Forelimb muscle (tissue), 1 donor: ENCODE measurements around the gene BTRC. TPM values are rescaled to one million over a fixed set of nuclear protein-coding genes. Genes with fewer than 3 reads are reported as not detected.

Source experiments
- DNase-seq: peaks from one replicate; pipeline ENCODE4 v3.0.0-alpha.2; 2013; ENCODE audit warnings: low read depth
- polyA plus RNA-seq: library from polyadenylated mRNA; unstranded; fragments of 120-200 nt; gene quantifications from one replicate; pipeline ENCODE4 v1.2.1, GENCODE V29; 2013; ENCODE audit not compliant: insufficient read length

BTRC gene
- polyA plus RNA-seq, 1 donor: 24.9 TPM

DNA sequence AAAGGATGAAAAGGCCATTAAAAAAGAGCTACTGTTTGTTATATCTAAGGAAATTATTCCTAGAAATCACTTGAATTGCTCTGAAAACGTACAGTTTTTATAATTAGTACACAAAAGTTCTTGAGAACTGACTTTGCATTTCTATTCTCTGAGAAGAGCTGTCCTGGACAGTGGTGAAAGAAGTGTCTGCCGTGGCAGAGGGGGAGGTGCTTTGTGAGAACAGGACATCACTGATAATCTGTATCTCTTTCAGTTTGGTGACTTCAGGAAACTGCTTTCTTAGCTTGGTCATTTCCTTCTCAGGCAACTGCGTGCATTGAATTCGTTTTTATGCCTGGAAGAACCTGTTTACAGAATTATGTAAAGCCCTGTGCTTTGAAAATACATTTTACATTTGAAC, 182.0 kb downstream of the BTRC start:
- DNase-seq: no peak

DNA sequence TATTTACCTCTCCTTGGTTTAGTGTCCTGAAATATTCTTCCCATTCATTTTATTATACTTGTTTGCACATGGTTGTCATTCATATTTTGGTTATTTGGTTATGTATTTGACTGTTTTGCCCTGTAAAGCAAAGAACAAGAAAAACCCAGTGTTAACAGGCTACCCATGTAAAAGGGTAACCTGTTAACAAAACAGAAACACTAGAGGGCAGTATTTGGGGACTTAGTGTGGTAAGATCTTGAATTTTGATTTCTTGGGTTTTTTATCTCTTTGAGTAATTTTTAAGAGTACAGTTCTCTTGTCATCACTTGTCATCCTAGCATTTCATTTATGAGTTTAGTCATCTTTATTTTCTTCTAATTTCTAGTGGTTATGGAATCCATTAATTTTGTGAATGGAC, 182.8 kb downstream of the BTRC start:
- no peak for DNase-seq

DNA sequence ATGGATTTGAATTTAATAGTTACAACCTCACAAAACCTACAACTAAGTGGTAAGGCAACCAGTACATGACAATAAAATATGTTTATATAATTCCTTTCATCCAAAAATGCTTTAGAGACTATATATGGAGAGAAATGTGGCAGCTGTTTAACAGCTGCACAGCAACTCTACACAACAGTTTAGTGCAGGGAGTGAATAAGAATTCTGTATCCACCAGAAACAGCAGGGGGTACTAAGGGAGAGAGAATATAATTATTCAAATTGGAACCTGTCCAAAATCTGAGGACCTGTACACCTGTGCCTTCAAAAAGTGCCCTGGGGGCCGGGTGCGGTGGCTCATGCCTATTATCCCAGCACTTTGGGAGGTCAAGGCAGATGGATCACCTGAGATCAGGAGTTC, 184.5 kb downstream of the BTRC start:
- no peak for DNase-seq

DNA sequence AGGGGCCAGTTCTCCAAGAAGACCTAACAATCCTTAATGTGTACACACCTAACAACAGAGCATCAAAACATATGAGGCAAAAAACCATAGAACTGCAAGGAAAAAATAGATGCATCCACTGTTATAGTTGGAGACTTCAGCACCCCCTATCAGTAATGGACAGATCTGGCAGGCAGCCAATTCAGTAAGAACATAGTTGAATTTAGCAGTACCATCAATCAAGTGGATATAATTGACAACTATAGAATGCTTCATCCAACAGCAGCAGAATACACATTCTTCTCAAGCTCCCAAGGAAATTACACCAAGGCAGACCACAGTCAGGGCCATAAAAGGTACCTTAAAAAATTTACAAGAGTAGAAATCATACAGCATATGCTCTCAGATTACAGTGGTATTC, 191.9 kb downstream of the BTRC start:
- no peak for DNase-seq

DNA sequence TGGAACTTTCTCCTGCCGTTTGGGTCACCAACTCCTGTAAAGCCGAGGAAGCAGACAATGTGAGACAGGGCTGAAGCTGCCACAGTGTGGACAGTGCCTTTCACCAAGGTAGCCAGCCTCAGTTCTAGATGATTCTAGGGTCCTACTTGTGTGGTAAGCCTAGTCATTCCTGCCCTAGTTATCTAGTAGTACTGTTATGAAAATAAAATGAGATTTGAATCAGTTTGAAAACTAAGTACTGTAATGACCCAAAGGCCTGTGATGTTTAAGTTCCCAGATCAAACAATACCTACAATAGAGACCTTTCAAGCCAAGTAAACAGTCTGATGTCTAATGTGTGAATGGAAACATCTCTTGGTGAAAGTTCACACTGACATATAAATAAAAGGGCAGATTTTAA, 197.0 kb downstream of the BTRC start:
- no peak for DNase-seq

DNA sequence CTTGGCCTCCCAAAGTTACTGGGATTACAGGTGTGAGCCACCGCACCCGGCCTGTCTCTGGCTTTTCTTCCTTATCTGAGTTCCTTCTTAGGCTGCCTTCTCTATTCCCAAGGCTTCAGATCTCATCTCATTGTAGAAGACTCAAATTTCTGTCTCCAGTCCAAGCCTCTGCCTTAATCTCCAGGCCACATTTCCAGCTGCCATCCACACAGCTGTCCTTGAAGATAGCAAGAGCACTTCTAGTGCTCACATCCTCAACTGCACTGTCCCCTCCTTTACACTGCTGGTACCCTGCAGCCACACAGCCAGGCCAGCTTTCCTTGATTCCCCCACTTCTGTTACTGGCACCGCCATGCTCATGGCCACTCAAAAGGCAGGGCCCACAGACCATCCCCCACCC, 198.5 kb downstream of the BTRC start:
- no peak for DNase-seq

DNA sequence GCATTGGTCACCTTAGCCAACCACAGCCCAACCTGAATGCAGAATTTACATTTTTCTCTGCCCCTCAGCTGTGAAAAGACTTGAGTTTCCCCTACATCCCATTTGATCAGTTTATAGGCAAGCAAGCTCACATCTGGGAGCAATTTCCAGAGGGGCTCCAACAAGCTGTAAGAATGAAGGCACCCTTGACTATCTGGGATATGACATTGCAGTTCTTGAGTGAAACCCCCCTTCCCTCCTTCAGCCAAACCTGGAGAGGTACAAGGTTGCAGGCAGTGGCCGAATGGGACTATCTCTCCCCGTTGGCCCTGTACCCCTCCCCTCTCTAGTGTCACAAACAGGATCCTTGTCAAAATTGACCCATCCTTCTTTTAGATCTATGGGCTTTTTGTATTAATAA, 203.6 kb downstream of the BTRC start:
- DNase-seq: no peak

DNA sequence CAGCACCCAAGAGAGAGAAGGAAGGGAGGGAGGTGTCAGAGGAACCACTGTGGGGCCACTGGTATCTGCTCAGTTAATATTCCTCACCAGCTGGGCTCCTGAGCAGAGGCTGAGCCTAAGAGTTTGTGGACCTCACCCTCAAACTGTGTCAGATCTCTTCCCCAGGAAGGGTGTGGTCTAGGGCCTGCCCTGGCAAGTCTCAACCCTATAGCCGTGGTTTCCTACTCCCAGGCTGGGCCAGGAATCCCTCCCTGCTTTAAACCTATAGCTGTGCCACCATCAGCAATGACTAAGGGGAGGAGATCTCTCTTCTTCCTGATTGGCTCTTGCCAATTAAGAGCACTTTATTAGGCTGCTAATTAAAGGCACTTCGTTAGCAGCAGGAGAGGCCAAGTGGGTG, 204.2 kb downstream of the BTRC start:
- DNase-seq: no peak

DNA sequence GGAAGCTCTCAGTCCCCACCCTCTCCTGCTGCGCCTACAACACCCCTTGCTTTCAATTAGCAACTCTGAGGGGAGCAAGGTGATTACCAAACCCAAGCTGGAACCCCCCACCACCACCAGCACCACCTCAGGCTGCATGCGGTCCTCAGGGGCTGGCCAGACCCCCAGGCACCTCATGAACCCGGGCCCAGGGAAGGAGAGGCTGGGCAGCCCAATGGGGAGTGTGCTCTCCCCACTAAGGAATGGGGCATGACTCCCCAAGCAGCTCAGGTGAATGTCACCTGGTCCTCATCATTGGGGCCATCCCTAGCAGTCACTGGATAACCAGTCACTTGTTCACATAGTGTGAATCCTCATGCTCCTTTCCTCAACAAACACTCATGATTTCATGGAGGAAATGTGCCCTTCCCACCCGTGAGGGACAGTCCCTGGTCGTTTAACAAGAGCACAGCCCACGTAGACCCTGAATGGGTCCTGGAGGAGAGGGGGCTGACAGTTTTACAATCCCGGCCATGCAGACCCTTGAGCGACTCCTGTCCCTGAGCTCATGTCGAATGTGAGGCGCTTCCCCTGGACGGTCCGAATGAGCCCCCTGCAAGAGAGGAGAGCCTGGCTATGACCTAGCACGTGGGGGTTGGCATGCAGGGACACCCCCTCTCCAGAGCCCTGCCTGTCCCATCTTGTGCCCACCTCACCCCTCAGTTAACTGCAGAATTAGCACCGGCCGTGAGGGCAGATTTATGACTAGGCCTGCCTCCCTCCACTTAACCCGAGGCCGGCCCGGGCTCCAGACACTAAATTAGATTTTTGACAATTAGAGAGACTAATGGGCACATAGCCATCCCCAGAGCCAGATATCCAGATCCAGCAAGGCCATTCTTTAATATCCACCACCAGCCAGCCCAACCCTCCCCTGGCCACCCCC, 205.0 kb downstream of the BTRC start:
- no peak for DNase-seq

DNA sequence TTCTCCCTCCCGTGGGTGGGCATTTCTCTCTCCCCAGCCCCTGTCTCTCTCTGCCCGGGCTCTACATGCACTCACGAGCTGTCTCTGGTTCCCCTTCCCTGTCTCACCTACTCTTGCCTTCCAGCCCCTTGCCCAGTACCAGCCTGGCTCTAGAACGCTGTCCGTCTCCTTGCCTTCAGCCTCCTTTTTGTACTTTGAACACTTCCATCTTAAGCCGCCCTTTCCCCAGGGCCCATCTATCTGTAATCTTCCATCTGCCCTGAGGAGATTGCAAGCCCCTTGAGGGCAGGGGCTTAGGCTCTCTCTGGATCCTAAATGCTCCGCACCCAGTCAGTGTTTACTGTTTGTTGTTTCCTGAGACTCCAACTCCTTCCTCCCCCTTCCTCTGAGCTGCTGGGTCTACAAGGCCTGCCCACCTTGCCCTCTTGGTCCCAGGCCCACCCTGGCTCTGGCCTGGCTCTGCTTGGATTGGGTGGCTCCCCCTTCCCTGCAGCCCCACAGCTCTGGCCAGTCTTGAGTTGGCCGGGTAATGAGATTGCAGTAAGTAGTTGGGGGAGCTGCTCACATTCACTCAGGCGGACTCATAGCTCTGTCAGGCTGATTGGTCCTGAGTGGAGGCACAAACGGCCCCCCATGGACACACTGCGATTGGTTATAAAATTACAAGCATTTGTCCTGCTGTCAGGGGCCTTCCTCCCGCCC, 205.8 kb downstream of the BTRC start:
- no peak for DNase-seq

DNA sequence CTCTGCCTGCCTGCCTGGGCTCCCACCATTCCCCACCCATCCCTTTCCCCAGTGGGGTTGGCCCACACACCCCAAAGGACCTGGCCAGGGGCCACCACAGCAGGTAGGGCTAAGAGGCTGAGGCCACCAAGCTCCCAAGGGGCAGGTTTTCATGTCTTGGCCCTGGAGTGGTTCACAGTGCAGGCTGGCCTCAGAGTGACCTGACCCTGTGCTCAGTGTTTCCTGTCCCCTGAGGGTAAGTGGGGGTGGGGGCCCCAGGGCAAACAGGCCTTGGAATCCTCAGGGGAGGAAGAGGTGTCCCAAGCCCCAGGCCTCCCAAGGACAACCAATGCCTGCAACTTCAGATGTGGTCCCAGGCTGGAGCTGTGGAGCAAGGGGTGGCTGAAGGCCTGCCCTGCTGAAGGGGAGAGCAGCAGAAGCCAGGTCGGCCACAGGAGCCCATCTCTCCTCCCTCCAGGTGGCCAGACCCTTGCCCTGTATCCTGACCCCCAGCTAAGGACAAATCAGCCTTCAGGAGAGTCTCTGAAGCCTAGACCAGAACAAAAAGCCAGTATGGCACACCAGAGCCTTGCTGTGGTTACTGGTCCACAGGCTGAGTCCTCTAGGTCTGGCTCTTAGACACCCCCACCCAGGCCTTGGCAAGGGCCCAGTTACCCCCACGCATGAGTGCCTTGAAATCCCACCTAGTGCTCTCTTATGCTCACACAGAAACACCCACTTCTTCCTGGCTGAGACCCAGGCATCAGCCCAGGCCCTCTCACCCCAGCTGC, 206.5 kb downstream of the BTRC start:
- no peak for DNase-seq

DNA sequence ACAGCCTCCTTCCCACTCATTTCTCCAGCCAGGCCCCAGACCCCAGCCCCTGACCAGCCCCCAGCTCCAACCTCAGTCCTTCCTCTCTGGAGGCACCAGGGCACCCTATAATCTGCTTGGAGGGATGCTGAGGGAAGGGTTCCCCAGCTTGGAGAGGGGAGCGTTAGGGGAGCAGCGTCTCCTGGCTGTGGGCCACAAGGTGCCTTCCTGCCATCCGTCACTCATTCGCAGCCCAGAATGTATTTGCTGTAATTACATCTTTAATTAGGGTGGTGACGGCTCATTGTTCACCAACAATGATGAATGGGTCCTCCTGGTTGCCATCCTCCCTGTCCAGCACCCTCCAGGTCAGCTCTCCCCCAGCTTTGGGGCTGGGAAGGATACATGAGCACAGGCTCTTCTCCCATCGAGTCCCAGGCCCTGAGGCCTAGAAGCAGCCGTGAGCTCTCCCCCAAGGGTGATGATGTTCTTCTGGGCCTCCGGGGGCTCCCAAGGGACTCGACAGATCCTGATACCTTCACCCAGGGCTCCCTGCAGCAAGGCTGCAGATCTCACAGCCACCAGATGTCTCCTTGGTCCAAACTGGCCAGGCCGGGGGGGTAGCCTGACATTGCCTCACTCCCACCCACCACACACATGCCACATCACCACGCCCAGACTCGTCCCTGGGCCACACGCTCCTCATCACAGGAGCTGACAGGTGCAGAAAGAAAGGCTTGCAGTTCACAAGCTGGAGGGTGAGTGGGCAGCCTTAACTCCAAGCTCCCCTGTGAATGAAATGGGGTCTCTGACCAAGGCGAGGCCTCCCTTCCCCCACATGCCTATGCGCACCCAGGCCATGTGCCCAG, 207.3 kb downstream of the BTRC start:
- DNase-seq: no peak

DNA sequence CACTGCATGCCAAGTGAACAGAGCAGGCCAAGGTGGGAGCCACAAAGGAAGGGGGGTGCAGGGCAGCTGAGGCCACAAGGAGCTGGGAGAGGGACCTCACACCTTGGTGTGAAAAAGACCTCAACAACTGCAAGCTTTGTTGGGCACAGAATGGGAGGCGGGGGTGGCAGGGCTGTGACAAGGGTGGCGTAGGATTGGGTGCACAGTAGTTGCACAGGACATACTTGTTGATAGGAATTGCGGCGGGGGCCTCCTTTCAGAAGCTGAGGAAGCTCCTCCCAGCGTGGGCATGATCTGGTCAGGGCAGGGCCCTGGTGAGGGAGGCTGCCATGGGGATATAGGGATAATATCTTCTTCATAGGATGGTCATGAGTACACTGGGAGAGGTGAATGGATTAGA, 208.3 kb downstream of the BTRC start:
- DNase-seq: no peak

DNA sequence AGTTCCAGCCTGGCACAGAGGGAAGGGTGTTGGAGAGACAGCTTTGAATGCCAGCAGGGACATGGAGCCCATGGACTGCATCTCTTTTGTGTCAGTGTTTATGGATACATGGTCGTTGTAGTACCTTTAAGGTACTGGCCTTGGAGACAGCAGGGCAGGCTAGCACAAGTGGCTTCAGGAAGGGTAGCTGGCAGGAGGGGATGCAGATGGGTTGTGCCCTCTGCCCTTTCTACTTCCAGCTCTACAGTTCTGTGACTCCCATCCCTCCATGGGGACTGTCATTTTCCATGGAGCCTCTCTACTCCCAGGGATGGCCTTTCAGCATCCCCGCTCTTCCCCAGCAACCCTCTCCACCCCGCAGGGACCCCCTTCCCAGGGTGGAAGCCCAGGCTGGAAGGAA, 209.0 kb downstream of the BTRC start:
- no peak for DNase-seq

DNA sequence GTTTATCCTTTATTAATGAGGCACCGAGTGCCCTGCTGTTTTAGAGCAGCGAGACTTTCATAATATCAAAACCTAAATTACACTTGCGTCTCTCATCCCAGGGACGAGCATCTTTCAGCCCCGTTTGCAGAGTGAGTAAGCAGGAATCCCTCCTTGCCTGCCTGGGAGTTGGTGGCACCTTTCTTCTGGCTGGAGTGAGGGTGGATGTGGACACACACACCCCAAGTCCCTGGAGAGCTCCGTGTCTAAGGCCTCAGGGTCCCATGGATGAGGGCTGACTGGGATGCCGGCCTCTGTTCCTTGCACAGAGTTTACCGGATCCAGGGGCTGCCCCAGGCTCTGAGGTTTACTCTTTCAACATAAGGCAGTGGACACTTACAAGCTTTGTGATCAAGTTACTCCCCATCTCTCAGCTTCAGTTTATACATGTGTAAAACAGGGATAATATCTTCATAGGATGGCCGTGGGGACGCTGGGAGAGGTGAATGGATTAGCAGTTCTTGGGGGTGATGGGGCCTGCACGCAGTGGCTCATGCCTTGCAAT, 209.6 kb downstream of the BTRC start:
- DNase-seq: no peak

DNA sequence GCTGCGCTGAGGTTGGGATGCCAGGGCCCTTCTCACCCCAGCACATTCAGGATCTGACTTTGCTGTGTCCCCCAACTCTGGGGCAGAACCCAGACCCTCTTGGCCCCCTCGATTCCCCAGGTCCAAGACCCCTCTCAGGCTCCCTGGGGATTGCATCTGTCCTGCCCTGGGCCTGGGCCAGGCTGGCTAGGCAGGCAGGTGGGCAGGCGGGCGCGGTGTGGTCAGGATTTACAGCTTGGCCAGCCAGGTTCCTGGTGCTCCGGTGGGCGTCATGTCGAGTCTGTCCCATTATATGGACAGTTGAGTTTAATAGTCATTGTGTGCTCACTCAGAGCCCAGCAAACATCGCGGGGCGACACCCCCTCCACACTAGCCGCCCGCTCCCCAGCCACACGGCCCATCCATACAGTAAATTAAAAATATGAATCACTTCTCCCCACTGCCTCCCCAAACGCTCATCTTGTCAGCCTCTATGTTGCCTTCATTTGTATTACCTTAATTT, 210.6 kb downstream of the BTRC start:
- no peak for DNase-seq

DNA sequence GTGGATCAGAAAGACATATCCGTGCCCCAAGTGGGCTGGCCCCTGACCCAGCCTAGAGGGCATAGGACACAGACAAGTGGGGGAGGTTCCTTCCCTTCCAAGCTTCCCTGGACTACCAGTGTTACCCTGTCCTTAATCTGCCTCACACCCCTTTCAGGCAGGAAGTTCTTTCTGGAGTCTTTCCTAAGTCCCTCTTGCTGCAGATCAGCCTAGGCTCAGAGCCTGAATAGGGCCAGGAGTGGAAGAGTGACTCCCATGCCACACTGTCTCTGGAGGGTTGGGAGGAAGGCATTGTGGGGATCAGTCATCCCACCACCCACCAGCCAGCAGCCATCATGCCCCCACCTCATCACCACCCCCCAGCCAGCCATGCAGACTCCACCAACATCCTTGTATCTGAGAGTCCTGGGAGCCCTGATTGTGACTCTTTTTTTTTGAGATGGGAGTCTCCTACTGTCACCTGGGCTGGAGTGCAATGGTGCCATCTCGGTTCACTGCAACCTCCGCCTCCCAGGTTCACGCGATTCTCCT, 211.5 kb downstream of the BTRC start:
- DNase-seq: no peak

DNA sequence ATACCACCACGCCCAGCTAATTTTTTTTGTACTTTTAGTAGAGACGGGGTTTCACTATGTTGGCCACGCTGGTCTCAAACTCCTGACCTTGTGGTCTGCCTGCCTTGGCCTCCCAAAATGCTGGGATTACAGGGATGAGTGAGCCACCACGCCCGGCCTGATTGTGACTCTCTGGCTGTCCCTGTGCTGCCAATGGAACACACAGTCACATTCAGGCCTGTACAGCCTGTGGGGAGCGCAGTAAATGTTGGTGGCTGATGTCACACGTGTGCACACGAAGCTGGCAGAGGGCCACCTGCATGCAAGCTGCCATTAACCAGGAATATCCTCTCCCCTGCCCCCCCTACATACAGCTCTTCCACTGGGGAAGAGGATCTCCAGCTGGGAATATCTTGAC, 212.0 kb downstream of the BTRC start:
- no peak for DNase-seq

DNA sequence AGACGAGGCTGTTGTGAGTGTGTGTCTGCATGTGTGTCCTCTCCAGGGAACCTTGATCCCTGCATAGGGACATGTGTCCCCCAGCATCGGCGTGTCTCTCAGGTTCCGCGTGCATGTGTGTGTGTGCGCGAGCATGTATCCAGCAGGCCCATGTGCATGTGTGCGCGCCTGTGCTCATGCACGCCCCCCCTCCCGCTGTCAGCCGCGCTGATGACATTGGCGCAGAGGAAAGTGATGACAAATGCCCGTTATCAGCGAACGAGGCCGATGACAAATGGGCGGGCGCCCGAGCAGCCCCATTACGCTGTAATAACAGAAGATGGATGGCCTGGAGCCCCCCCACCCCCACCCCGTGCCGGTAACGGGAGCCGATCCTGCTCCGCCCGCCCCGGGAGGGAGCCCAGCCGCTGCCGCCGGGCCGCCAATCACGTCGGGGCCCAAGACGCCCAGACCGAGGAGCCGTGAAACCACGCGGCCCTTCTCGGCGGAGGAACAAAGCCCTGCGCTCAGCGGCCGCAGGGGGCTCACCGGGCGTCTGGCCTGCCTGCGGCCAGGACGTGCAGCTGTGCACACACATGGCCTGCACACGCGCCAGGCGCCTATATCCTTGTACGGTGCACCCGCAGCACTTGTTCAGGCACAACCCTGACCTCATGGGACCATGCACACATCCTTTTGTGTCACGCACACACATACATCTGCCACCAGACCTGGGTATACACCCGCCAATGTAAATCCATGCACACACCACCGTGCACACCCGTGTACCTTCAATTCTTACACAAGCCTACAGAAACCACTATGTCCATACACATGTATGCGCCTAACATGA, 212.6 kb downstream of the BTRC start:
- DNase-seq: no peak
